Hematopoietic multipotent progenitor cell treated with erythropoietin and hydrocortisone succinate and interleukin-3 and kit ligand, for 15 days (in vitro differentiated cells): ENCODE measurements around the gene TLK2.

Source experiments
- DNase-seq: peaks from one replicate; pipeline ENCODE4 v3.0.0-alpha.2; 2015; ENCODE audit warnings: low spot score

TLK2 gene

DNA sequence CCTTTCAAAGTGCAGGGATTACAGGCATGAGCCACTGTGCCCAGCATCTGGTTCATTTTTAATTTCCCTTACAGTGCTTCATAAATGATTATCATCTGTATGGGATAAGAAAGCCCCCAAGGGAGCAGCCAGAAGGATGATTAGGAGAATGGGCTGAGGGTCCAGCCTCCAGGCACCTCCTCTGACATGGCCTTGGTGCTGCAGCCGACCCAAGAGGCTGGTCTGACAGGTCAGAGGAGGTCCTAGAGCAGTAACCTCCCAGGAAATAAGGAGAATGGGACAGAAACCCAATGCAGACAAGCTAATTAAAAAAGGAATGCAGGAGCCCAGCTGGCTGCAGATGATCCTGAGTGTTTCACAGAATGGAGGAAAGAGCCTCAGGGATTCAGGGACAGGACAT, 177.8 kb downstream of the TLK2 start:
- no peak for DNase-seq

DNA sequence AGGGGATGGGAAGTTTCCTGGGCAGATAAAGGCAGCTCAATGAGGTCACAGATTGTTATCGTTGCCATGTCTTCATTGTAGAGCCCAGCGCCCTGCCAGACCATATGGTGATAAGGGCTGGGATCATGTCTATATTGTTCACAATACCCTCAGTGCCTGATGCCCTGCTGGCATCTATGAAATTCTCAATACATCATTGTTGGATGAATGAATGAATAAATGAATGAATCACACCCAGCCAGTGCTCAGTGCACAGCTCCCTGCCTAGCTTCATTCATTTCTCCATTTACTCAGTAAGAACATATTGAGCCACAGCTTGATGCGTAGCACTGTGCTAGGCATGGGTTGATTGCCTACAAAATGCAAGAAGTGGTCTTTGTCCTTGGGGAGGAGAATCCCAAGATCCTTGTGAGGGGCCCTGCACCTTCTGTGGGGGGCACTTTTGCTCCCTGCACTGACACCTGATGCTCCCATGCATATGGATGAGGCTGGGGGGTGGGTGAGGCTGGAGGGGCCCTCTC, 178.6 kb downstream of the TLK2 start:
- no peak for DNase-seq

DNA sequence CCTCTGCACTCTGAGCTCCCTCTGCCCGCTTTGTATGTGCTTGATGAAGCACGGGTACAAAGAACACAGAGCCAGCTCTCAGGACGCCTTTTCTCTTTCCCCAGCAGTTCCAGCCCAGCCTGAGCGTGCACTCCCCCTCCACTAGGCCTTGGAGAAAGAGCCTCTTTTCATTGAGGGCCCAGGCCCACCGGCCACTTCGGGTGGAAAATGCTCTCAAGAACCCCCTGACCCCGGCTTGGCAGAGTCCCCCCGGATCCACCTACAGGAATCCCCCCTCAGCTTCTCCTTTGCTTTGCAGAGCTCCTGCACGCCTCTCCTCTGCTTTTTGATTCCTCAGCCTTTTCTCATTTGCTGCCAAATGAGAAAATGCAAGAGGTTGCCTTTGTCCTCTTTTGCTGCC, 179.1 kb downstream of the TLK2 start:
- no peak for DNase-seq

DNA sequence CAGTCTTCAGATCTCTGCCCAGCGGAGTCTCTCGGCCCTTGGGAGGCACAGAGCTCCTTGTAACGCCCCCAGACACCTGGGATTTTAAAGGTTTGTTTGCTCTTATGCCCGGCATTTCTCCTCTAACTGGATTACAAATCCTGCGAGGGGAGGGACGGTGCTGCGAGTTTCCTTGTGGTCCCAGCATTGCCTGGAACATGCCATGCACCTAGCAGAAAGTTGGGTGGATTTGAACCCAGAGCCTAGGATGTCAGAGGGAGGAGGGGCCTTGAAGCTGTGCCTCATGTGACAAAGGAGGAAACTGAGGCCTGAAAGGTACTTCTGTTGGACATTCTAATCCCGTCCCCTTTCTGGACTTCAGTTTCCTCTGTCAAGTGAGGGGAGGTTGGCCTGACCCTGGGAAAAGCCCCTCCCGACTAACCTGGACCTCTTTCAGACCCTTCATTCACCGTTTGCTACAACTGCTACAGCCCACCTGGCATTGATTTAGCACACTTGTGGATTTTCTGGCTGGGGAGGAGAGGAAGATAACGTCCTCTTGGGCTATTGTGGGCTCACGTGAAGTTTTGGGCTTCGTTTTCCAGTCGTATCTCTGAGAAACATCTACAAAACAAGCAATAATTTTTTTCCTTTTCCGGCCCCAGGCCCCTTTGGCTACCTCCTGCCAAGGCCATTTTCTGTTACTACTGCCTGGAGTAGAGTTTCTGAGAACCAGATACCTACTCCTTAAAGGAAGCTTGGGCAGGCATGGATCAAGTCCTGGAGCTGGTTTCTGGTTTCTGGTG, 179.7 kb downstream of the TLK2 start:
- no peak for DNase-seq

DNA sequence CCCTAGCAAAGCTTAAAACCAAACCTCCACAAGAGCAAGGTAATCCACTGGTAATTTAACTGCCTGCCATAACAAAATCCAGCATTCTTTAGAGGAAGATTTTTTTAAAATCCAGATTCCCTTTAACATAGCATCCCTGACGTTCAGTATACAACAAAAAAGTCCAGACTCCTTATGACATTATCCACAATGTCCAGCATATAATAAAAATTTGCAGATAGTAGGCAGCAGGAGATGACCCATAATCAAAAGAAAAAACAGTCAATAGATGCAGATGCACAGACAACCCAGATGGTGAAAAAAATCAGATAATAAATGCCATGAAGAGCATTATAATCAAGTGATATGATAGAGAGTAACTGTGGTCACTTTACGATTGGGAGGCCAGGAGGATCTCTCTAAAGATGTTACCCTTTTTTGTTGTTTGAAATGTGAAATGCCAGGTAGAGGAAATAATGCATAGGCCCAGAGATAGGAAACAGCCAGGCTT, 182.0 kb downstream of the TLK2 start:
- DNase-seq, result no peak

DNA sequence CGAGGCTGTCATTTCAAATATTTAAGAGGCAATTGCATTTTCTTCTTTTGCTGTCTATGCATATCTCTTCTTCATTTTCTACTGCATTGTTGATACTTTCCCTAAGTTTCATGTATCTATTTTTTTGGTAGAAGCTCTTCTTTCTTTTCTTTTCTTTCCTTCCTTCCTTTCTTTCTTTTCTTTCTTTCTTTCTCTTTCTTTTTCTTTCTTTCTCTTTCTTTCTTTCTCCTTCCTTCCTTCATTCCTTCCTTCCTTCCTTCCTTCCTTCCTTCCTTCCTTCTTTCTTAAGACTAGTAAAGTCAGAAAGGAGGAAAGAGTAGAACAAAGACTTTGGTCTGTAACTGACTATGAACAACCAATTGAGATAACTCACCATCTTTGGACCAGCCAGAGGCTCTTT, 182.7 kb downstream of the TLK2 start:
- DNase-seq, result no peak

DNA sequence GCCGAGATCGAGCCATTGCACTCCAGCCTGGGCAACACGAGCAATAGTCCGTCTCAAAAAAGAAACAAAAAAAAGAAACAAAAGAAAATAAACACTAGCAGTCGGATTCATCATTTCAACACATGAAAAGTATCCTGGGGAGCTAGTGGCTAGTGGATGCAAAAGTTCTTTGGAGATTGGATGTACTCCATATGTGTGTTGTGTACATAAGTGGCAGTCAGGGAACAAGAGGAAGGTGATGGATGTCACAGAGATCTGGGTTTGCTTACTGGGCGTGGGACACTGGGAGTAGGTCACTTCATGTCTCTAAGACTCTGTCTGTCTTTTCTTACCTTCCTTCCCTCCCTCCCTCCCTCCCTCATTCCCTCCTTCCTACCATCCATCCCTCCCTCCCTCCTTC, 184.2 kb downstream of the TLK2 start:
- no peak for DNase-seq
